Tongue (tissue), 2 donors: ENCODE results near the gene PTPN4. TPM values are rescaled to one million over a fixed set of nuclear protein-coding genes. Genes with fewer than 3 reads are reported as not detected.
A peak's percentile ranks its signal among the peaks of the same experiment; 100 is the strongest.
"Not testable (repeated sequence)": the region's sequence is repeated elsewhere in the genome, so short reads cannot be mapped to it uniquely, and the experiment has no call there.

Source experiments
- DNase-seq: peaks from one replicate; pipeline ENCODE4 v3.0.0-alpha.2; 2015
- total RNA-seq: library from RNA; depleted of rRNA; stranded (reverse); fragments of >200 nt; gene quantifications from one replicate; pipeline ENCODE4 v1.2.3, GENCODE V29; 2014

The PTPN4 gene
- total RNA-seq, 1 donor from 2014 or later: 55.8 TPM

DNA sequence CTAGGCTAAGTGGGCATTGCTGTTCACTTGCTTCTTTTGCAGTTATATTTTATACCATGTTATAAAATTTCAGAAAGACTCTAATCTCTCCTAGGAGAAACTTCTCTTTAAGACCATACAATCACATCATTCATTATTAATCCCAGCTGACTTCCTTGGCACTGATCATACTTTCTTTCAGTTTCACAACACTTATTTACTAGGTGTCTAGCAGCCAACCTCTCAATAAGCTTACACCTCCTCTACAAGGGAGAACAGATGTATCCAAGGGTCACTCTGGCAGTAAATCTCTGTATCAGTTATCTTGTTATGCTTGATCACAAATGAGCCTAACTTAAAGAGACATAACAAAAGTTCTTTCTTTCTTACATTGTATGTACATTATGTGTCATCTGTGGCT, 183.3 kb downstream of the PTPN4 start:
- no peak for DNase-seq

GRCh38 chr2:119947535-119947934, 187.8 kb downstream of the PTPN4 start:
- no peak for DNase-seq

DNA sequence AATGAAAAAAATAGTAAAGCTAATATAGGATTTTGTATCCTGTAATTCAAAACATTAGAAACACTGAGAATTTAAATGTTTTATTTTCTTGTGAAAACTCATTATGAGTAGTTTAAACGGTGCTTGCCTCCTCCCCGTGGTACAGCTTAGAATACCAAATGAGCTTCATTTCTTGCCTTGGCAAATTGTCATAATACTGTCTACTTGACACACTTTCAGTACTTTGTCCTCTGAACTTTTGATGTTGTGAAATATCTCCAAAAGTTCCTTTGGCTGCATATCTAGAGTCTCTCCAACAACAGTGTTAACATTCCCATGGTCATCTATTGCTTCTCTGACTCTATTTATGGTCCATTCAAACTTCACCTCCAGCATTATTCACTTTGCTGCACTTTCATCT, 191.2 kb downstream of the PTPN4 start:
- DNase-seq: no peak

DNA sequence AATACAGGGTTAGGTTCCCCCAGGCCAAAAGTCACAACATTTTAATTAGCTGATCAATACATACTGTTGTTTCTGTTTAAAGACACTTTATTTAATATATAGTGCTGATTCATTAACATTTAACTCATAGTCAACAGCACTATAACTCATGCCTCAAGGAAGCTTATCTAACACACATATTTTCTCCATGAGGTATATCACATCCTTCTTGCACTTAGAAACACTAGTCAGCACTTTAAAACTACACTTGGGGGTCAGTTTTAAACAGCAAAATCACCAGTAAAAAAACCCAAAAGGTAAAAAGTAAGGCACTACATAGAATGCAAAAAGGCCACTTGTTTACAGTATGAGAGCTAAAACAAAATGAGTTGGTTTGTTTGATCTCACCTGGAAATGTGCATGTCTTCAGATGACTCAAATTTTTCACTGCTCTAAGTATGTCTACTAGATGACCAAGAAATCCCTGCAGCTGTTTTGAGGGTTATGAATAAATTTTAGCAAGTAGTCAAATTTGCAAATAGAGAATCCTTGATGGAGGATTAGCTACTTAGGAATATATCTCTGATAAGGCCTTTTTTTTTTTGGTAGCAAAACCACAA, 199.0 kb downstream of the PTPN4 start:
- no peak for DNase-seq

- DNase-seq: no peak
Measured at GRCh38 chr2:119960821-119961220, 201.1 kb downstream of the PTPN4 start.

- no peak for DNase-seq
Measured at GRCh38 chr2:119981896-119982295, 222.2 kb downstream of the PTPN4 start.

DNA sequence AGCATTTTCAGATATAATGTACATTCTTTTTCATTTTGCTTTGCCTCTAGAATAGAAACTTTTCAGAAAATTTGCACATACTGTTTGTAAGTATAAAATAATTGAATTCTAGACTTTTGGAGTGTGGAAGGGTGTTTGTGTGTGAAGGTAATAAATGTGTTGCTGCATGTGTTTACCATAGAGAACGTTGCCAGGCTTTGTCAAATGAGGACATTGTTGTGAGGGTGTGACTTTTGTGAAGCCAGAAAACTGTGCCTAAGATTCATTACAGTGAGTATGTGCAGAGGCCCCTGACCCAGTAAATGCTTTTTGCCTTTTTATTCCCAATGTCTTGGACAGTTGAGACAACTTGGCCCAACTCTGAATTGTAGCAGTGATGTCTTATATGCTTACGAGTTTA, 222.8 kb downstream of the PTPN4 start:
- DNase-seq: no peak

DNA sequence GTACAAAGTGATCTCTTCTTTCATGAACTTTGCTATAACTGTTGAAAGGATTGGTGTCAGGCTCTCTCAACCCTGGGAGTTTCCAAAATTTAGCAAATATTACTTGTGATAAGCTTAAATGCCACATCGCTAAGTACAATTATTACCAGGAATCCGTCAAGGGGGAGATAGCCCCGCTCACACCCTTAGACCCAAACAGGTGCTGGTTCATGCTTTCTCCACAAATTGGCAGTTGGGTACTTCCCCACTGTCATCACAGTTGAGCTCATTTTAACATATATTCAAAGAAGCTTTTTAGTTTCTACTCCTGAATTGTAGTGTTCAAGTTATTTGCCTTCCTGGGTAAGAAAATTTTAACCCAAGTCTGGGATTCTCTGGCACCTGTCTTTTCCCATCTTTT, 223.4 kb downstream of the PTPN4 start:
- DNase-seq: peak; percentile 11

DNA sequence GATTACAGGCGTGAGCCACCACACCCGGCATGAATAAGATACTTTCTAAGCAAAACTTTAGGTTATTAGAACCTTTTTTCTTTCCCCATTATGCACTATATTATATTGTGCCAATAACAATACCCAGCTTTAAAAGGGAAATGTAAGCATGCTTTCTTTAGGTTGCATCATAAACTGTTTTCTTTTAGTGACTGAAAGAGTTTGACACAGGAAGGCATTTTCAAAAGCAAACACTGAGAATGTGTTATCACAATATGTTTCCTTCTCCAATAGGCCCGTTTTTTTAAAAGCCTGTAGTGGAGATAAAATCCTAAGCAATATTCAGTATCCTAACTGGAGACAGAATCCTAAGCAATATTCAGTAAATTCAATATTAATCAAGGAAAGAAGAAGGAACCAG, 236.4 kb downstream of the PTPN4 start:
- no peak for DNase-seq

GRCh38 chr2:119996896-119997891, 237.5 kb downstream of the PTPN4 start:
- DNase-seq: not testable (repeated sequence)

DNA sequence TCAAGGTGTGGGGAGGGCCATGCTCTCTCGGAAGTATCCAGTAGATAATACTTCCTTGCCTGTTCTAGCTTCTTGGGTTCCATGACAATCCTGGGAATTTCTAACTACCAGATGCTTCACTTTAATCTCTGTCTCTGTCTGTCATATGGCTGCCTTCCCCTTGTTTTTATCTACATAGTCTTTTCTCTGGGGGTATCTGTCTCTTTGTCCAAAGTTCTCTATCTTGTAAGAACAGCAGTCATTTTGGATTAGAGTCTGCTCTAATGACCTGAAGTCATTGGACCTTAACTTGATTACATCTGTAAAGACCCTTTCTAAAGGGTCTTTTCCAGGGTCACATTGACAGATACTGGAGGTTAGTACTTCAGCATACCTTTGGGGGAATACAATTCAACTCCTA, 241.7 kb downstream of the PTPN4 start:
- DNase-seq: no peak

- no peak for DNase-seq
Measured at GRCh38 chr2:120004254-120004653, 244.5 kb downstream of the PTPN4 start.

DNA sequence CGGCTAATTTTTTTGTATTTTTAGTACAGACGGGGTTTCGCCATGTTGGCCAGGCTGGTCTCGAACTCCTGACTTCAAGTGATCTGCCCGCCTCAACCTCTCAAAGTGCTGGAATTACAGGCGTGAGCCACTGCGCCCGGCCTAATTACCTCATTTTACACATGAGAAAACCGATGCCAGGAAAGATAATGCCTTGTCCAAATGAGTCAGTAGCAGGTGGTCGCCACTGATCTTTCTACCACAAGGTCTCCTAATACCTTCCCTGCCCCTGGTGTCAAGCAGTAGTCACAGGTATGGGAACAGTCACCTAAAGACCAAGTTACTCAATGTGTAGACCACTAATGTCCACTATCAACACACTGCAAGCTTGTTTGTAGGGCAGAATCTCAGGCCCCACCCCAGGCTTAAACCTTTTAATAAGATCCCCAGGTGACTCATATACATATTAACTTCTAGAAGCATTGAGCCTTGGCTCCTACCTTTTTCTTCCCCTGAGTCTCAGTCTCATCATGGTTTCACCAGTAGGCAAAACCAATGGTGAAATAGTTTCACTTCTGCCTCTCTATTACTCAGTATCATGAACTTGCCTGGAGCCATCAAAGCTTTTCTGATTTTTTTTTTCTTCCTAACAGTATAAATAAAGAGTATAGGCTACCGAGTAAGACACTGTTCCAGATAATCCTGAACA, 246.3 kb downstream of the PTPN4 start:
- DNase-seq: no peak

GRCh38 chr2:120007851-120008250, 248.1 kb downstream of the PTPN4 start:
- no peak for DNase-seq

DNA sequence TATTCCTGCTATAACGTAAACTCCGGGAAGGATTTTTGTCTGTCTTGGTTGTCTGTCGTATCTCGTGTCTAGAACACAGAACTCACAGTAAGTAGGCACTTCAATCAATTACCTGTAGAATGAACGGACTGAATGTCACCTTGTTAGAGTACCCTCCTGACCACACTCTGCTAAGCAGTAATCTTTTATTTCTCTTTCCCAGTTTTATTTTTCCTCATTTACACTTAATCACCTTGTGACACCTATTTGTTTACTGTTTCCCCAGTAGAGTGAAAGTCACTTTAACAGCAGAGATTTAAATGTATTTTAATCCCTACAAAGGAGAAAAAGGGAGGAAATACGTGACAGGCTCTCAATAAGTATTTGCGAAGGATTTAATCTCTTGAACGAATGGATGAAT, 252.6 kb downstream of the PTPN4 start:
- no peak for DNase-seq

DNA sequence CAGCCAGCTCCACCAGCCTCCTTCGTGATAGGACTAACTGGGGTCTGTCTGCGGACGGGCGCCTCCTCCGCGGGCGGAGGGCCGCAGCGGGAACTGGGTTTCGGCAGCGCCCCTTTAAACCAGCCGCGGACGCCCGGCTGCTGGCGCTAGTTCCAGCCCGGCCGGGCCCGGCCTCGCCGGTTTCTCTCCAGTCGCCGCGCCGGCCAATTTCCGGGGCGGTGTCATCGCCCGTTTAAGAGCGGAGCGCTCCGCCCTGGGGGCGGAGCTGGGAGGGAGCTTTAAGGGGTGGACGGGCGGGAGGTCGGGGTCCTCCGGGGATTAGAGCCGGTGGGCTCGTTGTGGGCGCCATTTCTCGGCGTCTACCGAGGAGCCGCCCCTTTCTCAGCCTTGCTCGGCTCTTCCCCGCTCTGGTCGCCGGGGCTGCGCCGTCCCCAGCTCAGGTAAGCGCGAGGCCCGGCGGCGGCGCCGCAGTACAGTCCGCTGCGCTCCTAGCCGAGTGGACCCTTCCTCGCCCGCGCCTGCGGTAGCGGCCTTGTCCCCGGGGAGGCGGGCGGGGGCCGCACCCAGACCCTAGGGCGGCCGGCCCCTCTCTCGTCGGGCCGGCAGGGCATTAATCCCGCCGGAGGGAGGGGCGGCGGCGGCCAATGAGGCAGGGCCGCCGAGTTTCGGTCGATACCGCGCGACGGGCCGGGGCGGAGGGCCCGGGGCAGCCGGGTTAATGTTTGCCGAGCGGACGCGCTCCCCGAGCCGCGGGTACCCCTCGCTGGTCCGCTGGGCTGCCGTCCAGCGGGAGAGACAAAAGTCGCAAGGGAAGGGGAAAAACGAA, 253.3 kb downstream of the PTPN4 start, which contains the start of gene EPB41L5:
Gene EPB41L5, plus strand, starts transcription at position 307 of the 826 bp plus-strand sequence. CDS start 6,008 bp downstream, outside the sequence.
- peak; percentile 98 for DNase-seq

- no peak for DNase-seq
Measured at GRCh38 chr2:120013597-120014223, 254.0 kb downstream of the PTPN4 start.

- DNase-seq: peak; percentile 46
Measured at GRCh38 chr2:120014226-120014980, 254.7 kb downstream of the PTPN4 start.

GRCh38 chr2:120016800-120017199, 257.1 kb downstream of the PTPN4 start:
- no peak for DNase-seq

- no peak for DNase-seq
Measured at GRCh38 chr2:120017201-120017600, 257.5 kb downstream of the PTPN4 start.

GRCh38 chr2:120018549-120018948, 258.8 kb downstream of the PTPN4 start:
- no peak for DNase-seq
